H9 (cell line): ENCODE results near the gene MGAT5. TPM values are rescaled to one million over a fixed set of nuclear protein-coding genes. Genes with fewer than 3 reads are reported as not detected.

Source experiments
- DNase-seq: peaks from one replicate; pipeline ENCODE4 v3.0.0-alpha.2; 2017
- H2AFZ ChIP-seq: one replicate; pipeline ENCODE4 v1.6.1; 2013; ENCODE audit warnings: mild to moderate bottlenecking, low read length, control low read depth, moderate library complexity
- H2AK5ac ChIP-seq: 2 replicates; pipeline ENCODE4 v1.6.1; 2013; ENCODE audit warnings: low read length, control low read depth, mixed read lengths; ENCODE audit not compliant: insufficient read length
- H2BK120ac ChIP-seq: one replicate; pipeline ENCODE4 v1.6.1; 2013; ENCODE audit warnings: low read depth, mild to moderate bottlenecking, low read length, control low read depth, inconsistent platforms; ENCODE audit not compliant: poor library complexity, severe bottlenecking
- H2BK12ac ChIP-seq: 2 replicates; pipeline ENCODE4 v1.6.1; 2013; ENCODE audit warnings: low read length, control low read depth, mixed read lengths, low read depth; ENCODE audit not compliant: insufficient read length
- H2BK15ac ChIP-seq: 2 replicates; pipeline ENCODE4 v1.6.1; 2013; ENCODE audit warnings: low read depth, low read length, control low read depth
- H2BK20ac ChIP-seq: one replicate; pipeline ENCODE4 v1.6.1; 2013; ENCODE audit warnings: low read depth, mild to moderate bottlenecking, low read length, control low read depth, inconsistent platforms; ENCODE audit not compliant: poor library complexity, severe bottlenecking
- H2BK5ac ChIP-seq: 2 replicates; pipeline ENCODE4 v1.6.1; 2013; ENCODE audit warnings: low read length, control low read depth, mixed read lengths; ENCODE audit not compliant: insufficient read length
- H3K14ac ChIP-seq: 2 replicates; pipeline ENCODE4 v1.6.1; 2013; ENCODE audit warnings: low read length, control low read depth; ENCODE audit not compliant: insufficient read depth
- H3K18ac ChIP-seq: 2 replicates; pipeline ENCODE4 v1.6.1; 2013; ENCODE audit warnings: low read depth, mild to moderate bottlenecking, mixed read lengths, low read length, control low read depth; ENCODE audit not compliant: insufficient read length
- H3K23ac ChIP-seq: 2 replicates; pipeline ENCODE4 v1.6.1; 2013; ENCODE audit warnings: low read length, control low read depth, mixed read lengths, low read depth; ENCODE audit not compliant: insufficient read length
- H3K23me2 ChIP-seq: 2 replicates; pipeline ENCODE4 v1.6.1; 2013; ENCODE audit warnings: low read depth, mild to moderate bottlenecking, mixed read lengths, low read length, control low read depth; ENCODE audit not compliant: insufficient read length, poor library complexity, severe bottlenecking
- H3K27ac ChIP-seq: 2 replicates; pipeline ENCODE4 v1.5.1; 2013; ENCODE audit warnings: low read length, control low read depth, mixed read lengths, low read depth; ENCODE audit not compliant: insufficient read length
- H3K27me3 ChIP-seq: 2 replicates; pipeline ENCODE4 v1.6.1; 2013; ENCODE audit warnings: low read length, control low read depth, inconsistent platforms; ENCODE audit not compliant: insufficient read depth
- H3K4ac ChIP-seq: 2 replicates; pipeline ENCODE4 v1.6.1; 2013; ENCODE audit warnings: low read depth, mild to moderate bottlenecking, control low read depth, inconsistent platforms, low read length, moderate library complexity
- H3K4me1 ChIP-seq: 2 replicates; pipeline ENCODE4 v1.6.1; 2013; ENCODE audit warnings: low read length, control low read depth, inconsistent platforms; ENCODE audit not compliant: insufficient read depth
- H3K4me2 ChIP-seq: 2 replicates; pipeline ENCODE4 v1.6.1; 2013; ENCODE audit warnings: low read length, control low read depth, mixed read lengths; ENCODE audit not compliant: insufficient read length, insufficient read depth
- H3K56ac ChIP-seq: 2 replicates; pipeline ENCODE4 v1.6.1; 2013; ENCODE audit warnings: low read depth, mild to moderate bottlenecking, mixed read lengths, low read length, control low read depth; ENCODE audit not compliant: insufficient read length
- H3K79me1 ChIP-seq: 2 replicates; pipeline ENCODE4 v1.6.1; 2013; ENCODE audit warnings: low read depth, mild to moderate bottlenecking, moderate library complexity, low read length, control low read depth, inconsistent platforms; ENCODE audit not compliant: insufficient read depth, poor library complexity, severe bottlenecking
- H3K79me2 ChIP-seq: 2 replicates; pipeline ENCODE4 v1.6.1; 2013; ENCODE audit warnings: low read length, control low read depth, inconsistent platforms; ENCODE audit not compliant: insufficient read depth
- H3K9ac ChIP-seq: 2 replicates; pipeline ENCODE4 v1.6.1; 2013; ENCODE audit warnings: low read length, control low read depth, mixed read lengths; ENCODE audit not compliant: insufficient read length; ENCODE audit errors: extremely low read depth
- H3K9me3 ChIP-seq: one replicate; pipeline ENCODE4 v1.6.1; 2013; ENCODE audit warnings: low read depth, low read length, inconsistent platforms; ENCODE audit not compliant: control insufficient read depth
- H3T11ph ChIP-seq: one replicate; pipeline ENCODE4 v1.6.1; 2013; ENCODE audit warnings: mild to moderate bottlenecking, low read length, control low read depth, inconsistent platforms
- H4K20me1 ChIP-seq: one replicate; pipeline ENCODE4 v1.6.1; 2013; ENCODE audit not compliant: control insufficient read depth, insufficient read length, insufficient read depth
- H4K5ac ChIP-seq: 2 replicates; pipeline ENCODE4 v1.6.1; 2013; ENCODE audit warnings: low read depth, mild to moderate bottlenecking, mixed read lengths, low read length, control low read depth; ENCODE audit not compliant: insufficient read length
- H4K8ac ChIP-seq: replicated peaks from 2 replicates; pipeline ENCODE4 v1.6.1; 2013; ENCODE audit warnings: low read length, control low read depth, mixed read lengths, low read depth; ENCODE audit not compliant: insufficient read length
- H4K91ac ChIP-seq: 2 replicates; pipeline ENCODE4 v1.6.1; 2013; ENCODE audit warnings: low read depth, mild to moderate bottlenecking, moderate library complexity, mixed read lengths, low read length, control low read depth; ENCODE audit not compliant: insufficient read length
- H3K27ac Mint-ChIP-seq, 3 experiments: 2 replicates in 2 of 3; 3 replicates in 1 of 3; pipeline ENCODE4 v1.8.0; 2020 to 2021; ENCODE audit warnings: mixed read lengths in 3 of 3, mild to moderate bottlenecking in 1 of 3, moderate library complexity in 1 of 3
- H3K27me3 Mint-ChIP-seq: 2 replicates; pipeline ENCODE4 v1.8.0; 2021; ENCODE audit warnings: low read depth, mild to moderate bottlenecking, moderate library complexity, mixed read lengths
- H3K36me3 Mint-ChIP-seq, 3 experiments: 2 replicates in 2 of 3; 3 replicates in 1 of 3; pipeline ENCODE4 v1.8.0; 2020 to 2021; ENCODE audit warnings: low read depth in 3 of 3, mixed read lengths in 3 of 3; ENCODE audit not compliant: insufficient read depth in 1 of 3
- H3K4me1 Mint-ChIP-seq, 2 experiments: 2 replicates each; pipeline ENCODE4 v1.8.0; 2020; ENCODE audit warnings: mixed read lengths in 2 of 2
- H3K4me3 Mint-ChIP-seq, 2 experiments: 2 replicates in 1 of 2; 3 replicates in 1 of 2; pipeline ENCODE4 v1.8.0; 2020 to 2021; ENCODE audit warnings: mild to moderate bottlenecking in 2 of 2, mixed read lengths in 2 of 2, moderate library complexity in 1 of 2
- H3K9me3 Mint-ChIP-seq, 2 experiments: 2 replicates in 1 of 2; 3 replicates in 1 of 2; pipeline ENCODE4 v1.8.0; 2020; ENCODE audit warnings: mild to moderate bottlenecking in 2 of 2, mixed read lengths in 2 of 2, moderate library complexity in 1 of 2
- WGBS: extraction: QIAGEN DNeasy Blood & Tissue Kit; methylation state at CpG from one replicate; pipeline ENCODE4 v1.1.7; 2013; ENCODE audit warnings: missing lambda C conversion rate, low lambda C conversion rate, mixed read lengths; ENCODE audit not compliant: insufficient read length; ENCODE audit errors: extremely low coverage; 5-methylcytosine and 5-hydroxymethylcytosine counted together
- total RNA-seq: library from RNA; stranded (reverse); gene quantifications from 2 replicates; pipeline ENCODE4 v1.2.1, GENCODE V29; 2021
- TF ChIP-seq, protein P1 (sequence below): fragments of 200-600 bp; sonication (generic); conservative IDR thresholded peaks from 3 replicates; pipeline ENCODE4 v1.8.0; 2021; ENCODE audit warnings: antibody characterized with exemption, mild to moderate bottlenecking

Gene MGAT5
- total RNA-seq, 1 experiment from 2014 or later: 25.7 TPM

DNA sequence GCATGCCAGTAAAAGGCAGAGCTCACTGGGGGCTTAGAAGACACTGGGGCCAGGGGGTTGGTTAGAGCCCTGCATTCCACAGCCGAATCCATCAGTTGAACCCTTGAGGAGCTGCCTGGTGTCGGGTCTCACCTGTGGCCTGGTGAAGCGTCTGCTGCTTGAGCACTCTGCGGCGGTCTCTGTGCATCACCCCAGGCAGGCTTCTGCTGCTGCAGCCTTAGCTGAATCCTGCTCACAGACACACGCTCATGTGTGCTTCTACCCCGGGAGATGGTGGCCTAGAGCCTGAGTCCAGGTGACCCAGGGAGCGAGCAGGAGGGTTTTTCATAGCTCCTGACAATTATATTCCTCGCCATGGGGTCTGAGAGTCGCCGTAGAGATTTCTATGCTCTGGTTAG lies 192.1 kb downstream of the MGAT5 start:
- no peak overlapping the region for H2BK5ac ChIP-seq
- H3K23me2 ChIP-seq: no peaks in the 10 kb centered on the region
- H3K27me3 ChIP-seq: no peaks in the 10 kb centered on the region
- DNase-seq: no peak
- H3K36me3 Mint-ChIP-seq: peaks cover 12 to 15% (median 13%) of the 10 kb centered on the region in 3 experiments; a peak in 6 of 7 replicates
- H3K9me3 Mint-ChIP-seq: no peaks in the 10 kb centered on the region
- no peaks in the 10 kb centered on the region for H3K79me1 ChIP-seq
- no peaks in the 10 kb centered on the region for H3K79me2 ChIP-seq
- H2BK20ac ChIP-seq: no peak overlapping the region
- H4K8ac ChIP-seq: no peak overlapping the region
- H3K27ac Mint-ChIP-seq: no peak overlapping the region
- no peak overlapping the region for H3T11ph ChIP-seq
- H3K27ac ChIP-seq: no peak overlapping the region
- no peak overlapping the region for H3K4me3 Mint-ChIP-seq
- no peak overlapping the region for H4K91ac ChIP-seq
- no peaks in the 10 kb centered on the region for H3K9me3 ChIP-seq
- no peak overlapping the region for H3K4ac ChIP-seq
- H3K18ac ChIP-seq: no peak overlapping the region
- TF ChIP-seq, protein P1, sequence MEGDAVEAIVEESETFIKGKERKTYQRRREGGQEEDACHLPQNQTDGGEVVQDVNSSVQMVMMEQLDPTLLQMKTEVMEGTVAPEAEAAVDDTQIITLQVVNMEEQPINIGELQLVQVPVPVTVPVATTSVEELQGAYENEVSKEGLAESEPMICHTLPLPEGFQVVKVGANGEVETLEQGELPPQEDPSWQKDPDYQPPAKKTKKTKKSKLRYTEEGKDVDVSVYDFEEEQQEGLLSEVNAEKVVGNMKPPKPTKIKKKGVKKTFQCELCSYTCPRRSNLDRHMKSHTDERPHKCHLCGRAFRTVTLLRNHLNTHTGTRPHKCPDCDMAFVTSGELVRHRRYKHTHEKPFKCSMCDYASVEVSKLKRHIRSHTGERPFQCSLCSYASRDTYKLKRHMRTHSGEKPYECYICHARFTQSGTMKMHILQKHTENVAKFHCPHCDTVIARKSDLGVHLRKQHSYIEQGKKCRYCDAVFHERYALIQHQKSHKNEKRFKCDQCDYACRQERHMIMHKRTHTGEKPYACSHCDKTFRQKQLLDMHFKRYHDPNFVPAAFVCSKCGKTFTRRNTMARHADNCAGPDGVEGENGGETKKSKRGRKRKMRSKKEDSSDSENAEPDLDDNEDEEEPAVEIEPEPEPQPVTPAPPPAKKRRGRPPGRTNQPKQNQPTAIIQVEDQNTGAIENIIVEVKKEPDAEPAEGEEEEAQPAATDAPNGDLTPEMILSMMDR: no peak
- H2BK12ac ChIP-seq: no peak overlapping the region
- no peak overlapping the region for H2AFZ ChIP-seq
- H2BK15ac ChIP-seq: no peak overlapping the region
- H3K4me1 Mint-ChIP-seq: peaks cover 4 to 5% of the 10 kb centered on the region in 2 experiments; a peak in 3 of 4 replicates
- H3K14ac ChIP-seq: no peak overlapping the region
- no peak overlapping the region for H3K9ac ChIP-seq
- H2BK120ac ChIP-seq: no peak overlapping the region
- H3K27me3 Mint-ChIP-seq: no peaks in the 10 kb centered on the region
- H3K4me2 ChIP-seq: no peak overlapping the region
- WGBS: no CpG with 5 or more reads among the region's 11 CpGs
- H2AK5ac ChIP-seq: no peak overlapping the region
- no peaks in the 10 kb centered on the region for H4K20me1 ChIP-seq
- H3K4me1 ChIP-seq: no peaks in the 10 kb centered on the region
- no peak overlapping the region for H3K56ac ChIP-seq
- no peak overlapping the region for H3K23ac ChIP-seq
- no peak overlapping the region for H4K5ac ChIP-seq
